WTC11 (cell line): ENCODE results near the gene MAPK14. TPM values are rescaled to one million over a fixed set of nuclear protein-coding genes. Genes with fewer than 3 reads are reported as not detected.

Experiments used
- ATAC-seq: fragments of 200-7000 bp; cut with Tn5 transposase; 2 replicates; pipeline ENCODE4 v1.10.0; 2021; ENCODE audit warnings: mild to moderate bottlenecking, moderate library complexity
- CTCF ChIA-PET: fragments of 300-600 bp; sonication (Branson Sonifier 250); formaldehyde crosslinking; loops from one replicate; lab custom pipeline; 2021; ENCODE audit warnings: antibody characterized with exemption; lab: Charles Lee
- POLR2A ChIA-PET: fragments of 350-600 bp; sonication (Branson Sonifier 250); formaldehyde crosslinking; loops from one replicate; lab custom pipeline; 2021; ENCODE audit warnings: antibody characterized with exemption; lab: Charles Lee
- DNase-seq: peaks from one replicate; pipeline ENCODE4 v3.0.0; 2021; ENCODE audit warnings: low spot score
- H3K27ac Mint-ChIP-seq: 2 replicates; pipeline ENCODE4 v1.8.0; 2021; ENCODE audit warnings: mixed read lengths
- H3K27me3 Mint-ChIP-seq: 2 replicates; pipeline ENCODE4 v1.8.0; 2021; ENCODE audit warnings: low read depth, mild to moderate bottlenecking, moderate library complexity, mixed read lengths
- H3K36me3 Mint-ChIP-seq: 2 replicates; pipeline ENCODE4 v1.8.0; 2021; ENCODE audit warnings: mixed read lengths
- H3K4me1 Mint-ChIP-seq: 2 replicates; pipeline ENCODE4 v1.8.0; 2022; ENCODE audit warnings: mixed read lengths
- H3K4me3 Mint-ChIP-seq: 2 replicates; pipeline ENCODE4 v1.8.0; 2021; ENCODE audit warnings: mild to moderate bottlenecking, moderate library complexity, mixed read lengths
- H3K9me3 Mint-ChIP-seq: 2 replicates; pipeline ENCODE4 v1.8.0; 2021; ENCODE audit warnings: mixed read lengths
- E2F5 ChIP-seq: sonication (generic); formaldehyde crosslinking; IDR thresholded peaks from 2 replicates; pipeline ENCODE4 v1.8.1; 2022; ENCODE audit warnings: mild to moderate bottlenecking, moderate library complexity, missing genetic modification reagents
- EMX1 ChIP-seq: fragments of 250-450 bp; sonication (Bioruptor Pico); IDR thresholded peaks from 2 replicates; pipeline ENCODE4 v1.8.0; 2021; ENCODE audit warnings: mild to moderate bottlenecking
- ETV6 ChIP-seq: sonication (generic); formaldehyde crosslinking; IDR thresholded peaks from 2 replicates; pipeline ENCODE4 v1.8.1; 2022; ENCODE audit warnings: mild to moderate bottlenecking, missing genetic modification reagents
- FOXK1 ChIP-seq: sonication (generic); formaldehyde crosslinking; IDR thresholded peaks from 2 replicates; pipeline ENCODE4 v1.8.0; 2022; ENCODE audit warnings: mild to moderate bottlenecking, moderate library complexity, missing genetic modification reagents
- FOXP4 ChIP-seq: sonication (generic); formaldehyde crosslinking; IDR thresholded peaks from 2 replicates; pipeline ENCODE4 v1.8.0; 2022; ENCODE audit warnings: mild to moderate bottlenecking, missing genetic modification reagents
- JAZF1 ChIP-seq: fragments of 250-450 bp; sonication (Bioruptor Pico); IDR thresholded peaks from 2 replicates; pipeline ENCODE4 v1.9.0; 2021; ENCODE audit warnings: moderate library complexity, mild to moderate bottlenecking, inconsistent platforms
- MAX ChIP-seq: sonication (generic); formaldehyde crosslinking; IDR thresholded peaks from 2 replicates; pipeline ENCODE4 v1.8.0; 2022; ENCODE audit warnings: mild to moderate bottlenecking, missing genetic modification reagents
- OVOL2 ChIP-seq: fragments of 250-450 bp; sonication (Bioruptor Pico); IDR thresholded peaks from 2 replicates; pipeline ENCODE4 v1.9.0; 2021; ENCODE audit warnings: mild to moderate bottlenecking, borderline replicate concordance
- RELA ChIP-seq: sonication (generic); formaldehyde crosslinking; IDR thresholded peaks from 2 replicates; pipeline ENCODE4 v1.8.1; 2022; ENCODE audit warnings: missing genetic modification reagents, mild to moderate bottlenecking, borderline replicate concordance
- ZNF219 ChIP-seq: sonication (generic); formaldehyde crosslinking; IDR thresholded peaks from 2 replicates; pipeline ENCODE4 v1.8.0; 2023; ENCODE audit warnings: missing genetic modification reagents, mild to moderate bottlenecking, borderline replicate concordance
- ZNF263 ChIP-seq: sonication (generic); formaldehyde crosslinking; IDR thresholded peaks from 2 replicates; pipeline ENCODE4 v1.8.1; 2022; ENCODE audit warnings: low read depth, mild to moderate bottlenecking, moderate library complexity, missing genetic modification reagents
- ZNF396 ChIP-seq: fragments of 250-450 bp; sonication (Bioruptor Pico); IDR thresholded peaks from 2 replicates; pipeline ENCODE4 v1.8.0; 2021; ENCODE audit warnings: mild to moderate bottlenecking, moderate library complexity, borderline replicate concordance
- ZNF532 ChIP-seq: fragments of 250-450 bp; sonication (Bioruptor Pico); IDR thresholded peaks from 2 replicates; pipeline ENCODE4 v1.9.0; 2021; ENCODE audit warnings: mild to moderate bottlenecking, borderline replicate concordance
- total RNA-seq: library from RNA; stranded (reverse); gene quantifications from 3 replicates; pipeline ENCODE4 v1.2.3, GENCODE V29; 2021

MAPK14 gene
- total RNA-seq, 1 experiment from 2014 or later = 34.0 TPM

- Mint-ChIP-seq H3K36me3 (no peaks in the 10 kb centered on the region), H3K4me1 (peaks cover 9% of the 10 kb centered on the region), H3K9me3 (no peaks in the 10 kb centered on the region), H3K4me3 (no peak overlapping the region), H3K27ac (no peak overlapping the region), H3K27me3 (no peaks in the 10 kb centered on the region)
- CTCF ChIA-PET = no interaction called here
- no peak for ATAC-seq
- no peak for DNase-seq
- no peak for TF ChIP-seq ZNF396 (CRISPR knock-in tag)
- POLR2A ChIA-PET = no interaction called here
Observed at GRCh38 chr6:36015666-36016065, 11.9 kb upstream of the MAPK14 start.

- Mint-ChIP-seq H3K27ac (no peak overlapping the region), H3K4me1 (peaks cover 9% of the 10 kb centered on the region), H3K9me3 (no peaks in the 10 kb centered on the region), H3K4me3 (no peak overlapping the region), H3K36me3 (no peaks in the 10 kb centered on the region), H3K27me3 (no peaks in the 10 kb centered on the region)
- ATAC-seq = no peak
- no peak for TF ChIP-seq FOXK1 (CRISPR knock-in tag)
- no peak for TF ChIP-seq EMX1
- no peak for TF ChIP-seq RELA (CRISPR knock-in tag)
- no peak for TF ChIP-seq OVOL2 (CRISPR knock-in tag)
- TF ChIP-seq ZNF532 (CRISPR knock-in tag) = no peak
- no peak for TF ChIP-seq ZNF263
- ChIA-PET POLR2A (no interaction called here), CTCF (no interaction called here)
- no peak for DNase-seq
Observed at GRCh38 chr6:36018339-36018738, 9.3 kb upstream of the MAPK14 start.

GRCh38 chr6:36019167-36019566 lies 8.4 kb upstream of the MAPK14 start:
- TF ChIP-seq ZNF396 (CRISPR knock-in tag) = no peak
- TF ChIP-seq FOXP4 = no peak
- no peak for TF ChIP-seq MAX (CRISPR knock-in tag)
- CTCF ChIA-PET = no interaction called here
- DNase-seq = no peak
- ATAC-seq = no peak
- Mint-ChIP-seq H3K4me1 (peaks cover 14% of the 10 kb centered on the region), H3K36me3 (no peaks in the 10 kb centered on the region), H3K27me3 (peaks cover 3% of the 10 kb centered on the region; the same call in 1 of the 2 replicates), H3K27ac (no peak overlapping the region), H3K9me3 (no peaks in the 10 kb centered on the region), H3K4me3 (no peak overlapping the region)
- POLR2A ChIA-PET = no interaction called here

GRCh38 chr6:36020154-36020553 lies 7.5 kb upstream of the MAPK14 start:
- DNase-seq (no peak), ATAC-seq (no peak)
- H3K4me1 Mint-ChIP-seq = peaks cover 14% of the 10 kb centered on the region
- no peak overlapping the region for H3K27ac Mint-ChIP-seq
- no peak overlapping the region for H3K4me3 Mint-ChIP-seq
- no peaks in the 10 kb centered on the region for H3K9me3 Mint-ChIP-seq
- TF ChIP-seq E2F5 (CRISPR knock-in tag) (no peak), MAX (CRISPR knock-in tag) (no peak), JAZF1 (CRISPR knock-in tag) (no peak), ETV6 (no peak), ZNF219 (CRISPR knock-in tag) (no peak)
- H3K36me3 Mint-ChIP-seq = no peaks in the 10 kb centered on the region
- ChIA-PET POLR2A (no interaction called here), CTCF (no interaction called here)
- H3K27me3 Mint-ChIP-seq = peaks cover 7% of the 10 kb centered on the region; the same call in 1 of the 2 replicates
